ENCODE measurements around the gene BCKDHB.

GRCh38 chr6:80196906-80197305 lies 90.4 kb downstream of the BCKDHB start:
- no peak for TF ChIP-seq CTCF (IDR thresholded peaks at IDR 0.05; ENCODE audit: low read length)
- no peak for TF ChIP-seq EZH2phosphoT487 (IDR thresholded peaks at IDR 0.05; ENCODE audit: low read length)
